GM18526 (cell line): ENCODE data around the gene HSD17B1.

Source experiments
- POLR2A ChIP-seq: IDR thresholded peaks from 3 replicates; pipeline ENCODE4 v1.6.1; 2011; ENCODE audit not compliant: insufficient read length; ENCODE audit errors: extremely low read depth

Gene HSD17B1

GRCh38 chr17:42598905-42599304, 46.2 kb downstream of the HSD17B1 start:
- no peak for TF ChIP-seq POLR2A

GRCh38 chr17:42603318-42603717, 50.6 kb downstream of the HSD17B1 start:
- no peak for TF ChIP-seq POLR2A
